SK-N-SH treated with all-trans-retinoic acid at 6 μM for 48 hours (cell line): ENCODE data around the gene SOX10.
A peak's percentile ranks its signal among the peaks of the same experiment; 100 is the strongest.

Experiments
- ATAC-seq: fragments of 200-7000 bp; cut with Tn5 transposase; 3 replicates; pipeline ENCODE4 v1.9.1; 2020; ENCODE audit warnings: mild to moderate bottlenecking, moderate library complexity
- ARNTL ChIP-seq: fragments of 450-650 bp; formaldehyde crosslinking; IDR thresholded peaks from 2 replicates; pipeline ENCODE4 v1.5.0; 2020; ENCODE audit warnings: low read depth, mild to moderate bottlenecking, moderate library complexity, borderline replicate concordance
- BACH2 ChIP-seq: fragments of 250-450 bp; sonication (Bioruptor Pico); IDR thresholded peaks from 2 replicates; pipeline ENCODE4 v1.9.0; 2021; ENCODE audit warnings: mild to moderate bottlenecking, borderline replicate concordance
- CREB5 ChIP-seq: fragments of 250-450 bp; sonication (Bioruptor Pico); IDR thresholded peaks from 2 replicates; pipeline ENCODE4 v1.5.1; 2020; ENCODE audit warnings: low read depth, mild to moderate bottlenecking, moderate library complexity
- CSDC2 ChIP-seq: fragments of 250-450 bp; sonication (Bioruptor Pico); IDR thresholded peaks from 2 replicates; pipeline ENCODE4 v1.5.0; 2020; ENCODE audit warnings: mild to moderate bottlenecking, moderate library complexity
- ESRRG ChIP-seq: fragments of 250-450 bp; sonication (Bioruptor Pico); IDR thresholded peaks from 2 replicates; pipeline ENCODE4 v1.6.1; 2021; ENCODE audit warnings: mild to moderate bottlenecking
- GLIS3 ChIP-seq: fragments of 250-450 bp; sonication (Bioruptor Pico); IDR thresholded peaks from 2 replicates; pipeline ENCODE4 v1.5.0; 2020; ENCODE audit warnings: mild to moderate bottlenecking, moderate library complexity
- ISL1 ChIP-seq: fragments of 250-450 bp; sonication (Bioruptor Pico); IDR thresholded peaks from 2 replicates; pipeline ENCODE4 v2.1.2; 2022; ENCODE audit warnings: mild to moderate bottlenecking, moderate library complexity
- OSR1 ChIP-seq: fragments of 250-450 bp; sonication (Bioruptor Pico); IDR thresholded peaks from 2 replicates; pipeline ENCODE4 v1.8.0; 2022; ENCODE audit warnings: moderate library complexity, mild to moderate bottlenecking, inconsistent platforms
- PATZ1 ChIP-seq: fragments of 250-450 bp; sonication (Bioruptor Pico); IDR thresholded peaks from 2 replicates; pipeline ENCODE4 v1.8.0; 2020; ENCODE audit warnings: mild to moderate bottlenecking, moderate library complexity, borderline replicate concordance
- POU6F1 ChIP-seq: fragments of 250-450 bp; sonication (Bioruptor Pico); IDR thresholded peaks from 2 replicates; pipeline ENCODE4 v1.8.0; 2021; ENCODE audit warnings: low read depth, mild to moderate bottlenecking, moderate library complexity, borderline replicate concordance
- RARB ChIP-seq: fragments of 250-450 bp; sonication (Bioruptor Pico); IDR thresholded peaks from 2 replicates; pipeline ENCODE4 v1.8.0; 2021; ENCODE audit warnings: mild to moderate bottlenecking, moderate library complexity
- SNAI2 ChIP-seq: fragments of 250-450 bp; sonication (Bioruptor Pico); IDR thresholded peaks from 2 replicates; pipeline ENCODE4 v1.5.0; 2020; ENCODE audit warnings: mild to moderate bottlenecking, moderate library complexity
- TOX ChIP-seq: fragments of 250-450 bp; sonication (Bioruptor Pico); IDR thresholded peaks from 2 replicates; pipeline ENCODE4 v1.8.0; 2021; ENCODE audit warnings: mild to moderate bottlenecking, moderate library complexity, borderline replicate concordance
- TSHZ2 ChIP-seq: fragments of 250-450 bp; sonication (Bioruptor Pico); IDR thresholded peaks from 2 replicates; pipeline ENCODE4 v1.5.0; 2020; ENCODE audit warnings: mild to moderate bottlenecking, moderate library complexity
- ZC3H10 ChIP-seq: fragments of 250-450 bp; sonication (Bioruptor Pico); IDR thresholded peaks from 2 replicates; pipeline ENCODE4 v1.5.1; 2021; ENCODE audit warnings: mild to moderate bottlenecking, moderate library complexity
- ZFP3 ChIP-seq: fragments of 250-450 bp; sonication (Bioruptor Pico); IDR thresholded peaks from 2 replicates; pipeline ENCODE4 v1.5.0; 2020; ENCODE audit warnings: mild to moderate bottlenecking, moderate library complexity
- ZNF565 ChIP-seq: fragments of 450-650 bp; formaldehyde crosslinking; conservative IDR thresholded peaks from 2 replicates; pipeline ENCODE4 v1.5.0; 2020; ENCODE audit warnings: low read depth, mild to moderate bottlenecking, moderate library complexity
- ZNF70 ChIP-seq: fragments of 450-650 bp; formaldehyde crosslinking; IDR thresholded peaks from 2 replicates; pipeline ENCODE4 v1.5.0; 2020; ENCODE audit warnings: mild to moderate bottlenecking, moderate library complexity
- ZNF8 ChIP-seq: fragments of 450-650 bp; formaldehyde crosslinking; IDR thresholded peaks from 2 replicates; pipeline ENCODE4 v1.5.0; 2020; ENCODE audit warnings: mild to moderate bottlenecking, moderate library complexity

SOX10 gene

GRCh38 chr22:37940698-37941376, 43.5 kb downstream of the SOX10 start:
- TF ChIP-seq ZC3H10 (no peak), ISL1 (CRISPR knock-in tag) (no peak), ZNF8 (CRISPR knock-in tag) (no peak), PATZ1 (CRISPR knock-in tag) (no peak), ZNF70 (no peak), ZFP3 (CRISPR knock-in tag) (no peak), CSDC2 (CRISPR knock-in tag) (no peak), TSHZ2 (no peak), ARNTL (CRISPR knock-in tag) (no peak), CREB5 (CRISPR knock-in tag) (no peak), RARB (CRISPR knock-in tag) (no peak), SNAI2 (CRISPR knock-in tag) (no peak), GLIS3 (no peak), ZNF565 (CRISPR knock-in tag) (no peak)
- ATAC-seq, result no peak

GRCh38 chr22:37933711-37934376, 50.5 kb downstream of the SOX10 start:
- TF ChIP-seq POU6F1 (CRISPR knock-in tag) (no peak), SNAI2 (CRISPR knock-in tag) (no peak; the same call in 1 of the 2 replicates), ZNF565 (CRISPR knock-in tag) (no peak), OSR1 (no peak)
- peak; percentile 99 for ATAC-seq

GRCh38 chr22:37932821-37933578, 51.4 kb downstream of the SOX10 start:
- no peak for TF ChIP-seq ZNF8 (CRISPR knock-in tag)
- TF ChIP-seq ISL1 (CRISPR knock-in tag), result no peak
- no peak for TF ChIP-seq TOX (CRISPR knock-in tag)
- no peak for TF ChIP-seq ARNTL (CRISPR knock-in tag)
- TF ChIP-seq ZNF565 (CRISPR knock-in tag), result no peak
- no peak for TF ChIP-seq ESRRG (CRISPR knock-in tag)
- ATAC-seq, result no peak

- ATAC-seq, result no peak
- no peak for TF ChIP-seq ARNTL (CRISPR knock-in tag)
- no peak for TF ChIP-seq PATZ1 (CRISPR knock-in tag)
- no peak for TF ChIP-seq TSHZ2
- TF ChIP-seq BACH2 (CRISPR knock-in tag), result no peak
- no peak for TF ChIP-seq RARB (CRISPR knock-in tag)
- no peak for TF ChIP-seq OSR1
- no peak for TF ChIP-seq ZNF70
- no peak for TF ChIP-seq ISL1 (CRISPR knock-in tag)
- no peak for TF ChIP-seq CSDC2 (CRISPR knock-in tag)
These were observed 52.0 kb downstream of the SOX10 start for GRCh38 chr22:37932401-37932800.
